ENCODE data around the gene TUSC1.

- TF ChIP-seq POLR2AphosphoS5 (IDR thresholded peaks at IDR 0.05) (no peak), CTCF (IDR thresholded peaks at IDR 0.05) (peak; percentile 33 to 55 (median 55)), POLR2A (IDR thresholded peaks at IDR 0.05; ENCODE audit: low read depth) (no peak), EP300 (IDR thresholded peaks at IDR 0.05) (no peak)
These were observed 38.1 kb upstream of the TUSC1 start for GRCh38 chr9:25716220-25716872.

Data from esophagus muscularis mucosa (tissue), 4 donors.